Heart right ventricle (tissue), 16 donors: ENCODE measurements around the gene GPLD1. TPM values are rescaled to one million over a fixed set of nuclear protein-coding genes. Genes with fewer than 3 reads are reported as not detected.

ENCODE experiments used
- ATAC-seq, 8 donors: fragments of 200-7000 bp; cut with Tn5 transposase; one replicate each; pipeline ENCODE4 v1.9.1; 2020; ENCODE audit warnings: mild to moderate bottlenecking in 8 of 8, moderate library complexity in 8 of 8, moderate number of reproducible peaks in 1 of 8
- DNase-seq, 2 donors: peaks; one replicate each; pipeline ENCODE4 v3.0.0-alpha.2; 2020
- H3K27ac ChIP-seq, 10 donors: fragments of 200-600 bp; sonication (generic) in 2 of 10; one replicate each; pipeline versions ENCODE4 v1.5.0 to v1.8.0; 2020 to 2022; ENCODE audit warnings: mild to moderate bottlenecking in 3 of 10
- H3K27me3 ChIP-seq, 7 donors: fragments of 200-600 bp; one replicate each; pipeline ENCODE4 v1.8.0; 2021 to 2022; ENCODE audit warnings: mild to moderate bottlenecking in 2 of 7
- H3K36me3 ChIP-seq, 9 donors: fragments of 200-600 bp; sonication (generic) in 1 of 9; one replicate each; pipeline versions ENCODE4 v1.5.0 to v1.8.0; 2020 to 2022; ENCODE audit warnings: mild to moderate bottlenecking in 2 of 9
- H3K4me1 ChIP-seq, 9 donors: fragments of 200-600 bp; sonication (generic) in 1 of 9; one replicate each; pipeline versions ENCODE4 v1.5.0 to v1.8.0; 2020 to 2022; ENCODE audit warnings: mild to moderate bottlenecking in 4 of 9
- H3K4me3 ChIP-seq, 10 donors: fragments of 200-600 bp; sonication (generic) in 2 of 10; one replicate each; pipeline versions ENCODE4 v1.5.0 to v1.8.0; 2020 to 2022; ENCODE audit warnings: mild to moderate bottlenecking in 7 of 10, moderate library complexity in 2 of 10
- H3K9me3 ChIP-seq, 11 donors: fragments of 200-600 bp in 10 of 11; sonication (generic) in 2 of 11; one replicate each; pipeline versions ENCODE4 v1.5.0 to v1.8.0; 2013 to 2022; ENCODE audit warnings: mild to moderate bottlenecking in 2 of 11, control low read depth in 1 of 11, moderate library complexity in 1 of 11
- WGBS, 2 donors: extraction: QIAGEN DNeasy Blood & Tissue Kit; methylation state at CpG; one replicate each; pipeline ENCODE4 v1.1.7; 2013; ENCODE audit warnings: inconsistent platforms in 1 of 2; 5-methylcytosine and 5-hydroxymethylcytosine counted together
- intact Hi-C, 10 donors: fragments of 100-400 bp; cut with DNase I; formaldehyde crosslinking; loops; one replicate each; pipeline versions ENCODE4 v1.11.1 to v1.14.2; 2022
- polyA plus RNA-seq, 2 donors: library from polyadenylated mRNA; stranded (reverse); fragments of 200-250 nt; gene quantifications; one replicate each; pipeline ENCODE4 v1.2.3, GENCODE V29; 2013
- total RNA-seq, 10 donors: library from RNA; stranded (reverse); fragmentation: NEBNext Ultra II Directional in 3 of 10; extraction: Animal tissue kit (Norgen Biotek cat#: 25700) in 3 of 10; gene quantifications; one replicate each; pipeline versions ENCODE4 v1.2.1 to v1.2.4, GENCODE V29; 2021 to 2023
- TF ChIP-seq, protein P1 (sequence below), 9 donors: fragments of 200-600 bp; sonication (generic) in 2 of 9; IDR thresholded peaks; one replicate each; pipeline versions ENCODE4 v1.5.0 to v1.8.0; 2021 to 2022; ENCODE audit warnings: antibody characterized with exemption in 9 of 9, mild to moderate bottlenecking in 5 of 9, moderate library complexity in 1 of 9
- donor health status: Arrhythmogenic right ventricular cardiomyopathy.
- donor health status: ischemic (EF 13 %, LVEDD 7.1; RV severe dilation, severe dysfunction).
- donor health status: healthy with polysubstance abuse.
- donor health status: DM: no; HTN: yes; CAD: no.
- donor health status: DM: no; HTN: no; CAD: no.
- donor health status: ischemic (EF 25% LVEDD 6.9; RV normal size, moderate dysfunction).
- donor health status: ischemic (EF 25% LVEDD 5.7; RV mildly dilated, moderate dysfunction).
- donor health status: healthy.
- donor health status: DM: yes; HTN: yes; CAD: no.
- donor health status: Ischemic cardiomyopathy.
- donor health status: ischemic (EF 35%, LVEDD 5.7; RV mildly dilated, moderate dysfunction).
- donor health status: nonischemic (EF 11% LVEDD 7.7; RV severe dilation, severe dysfunction).
- donor health status: DM: yes; HTN: yes; CAD: no.
- donor health status: PGD.
- donor health status: ischemic (EF 29% LVEDD 5.4; RV normal size, mild dysfunction).
- donor health status: nonischemic (EF 23%, LVEDD 6.1; RV moderate dilation, normal function).

GPLD1 gene
- total and polyA plus RNA-seq, 12 donors = 0.07 to 1.5 (median 0.78) TPM

DNA sequence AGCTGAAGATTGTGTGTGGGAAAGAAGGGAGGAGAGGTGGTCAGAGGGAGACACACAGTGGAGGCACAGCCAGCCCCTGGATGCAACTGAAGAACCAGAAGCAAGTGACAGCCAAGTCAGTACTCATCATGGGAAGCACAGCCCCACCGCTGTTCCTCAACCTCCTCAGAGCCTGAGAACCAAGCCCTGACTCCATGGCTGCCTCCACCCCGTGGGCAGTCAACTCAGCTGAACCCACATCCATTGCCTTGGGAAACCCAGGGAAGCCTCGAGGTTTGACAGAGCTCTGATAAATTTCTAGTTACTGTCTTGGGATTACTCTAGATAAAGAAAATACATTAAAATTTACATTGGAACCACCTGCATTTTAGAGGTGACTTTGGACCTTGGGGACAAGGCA lies 35.0 kb upstream of the GPLD1 start:
- TF ChIP-seq, protein P1, sequence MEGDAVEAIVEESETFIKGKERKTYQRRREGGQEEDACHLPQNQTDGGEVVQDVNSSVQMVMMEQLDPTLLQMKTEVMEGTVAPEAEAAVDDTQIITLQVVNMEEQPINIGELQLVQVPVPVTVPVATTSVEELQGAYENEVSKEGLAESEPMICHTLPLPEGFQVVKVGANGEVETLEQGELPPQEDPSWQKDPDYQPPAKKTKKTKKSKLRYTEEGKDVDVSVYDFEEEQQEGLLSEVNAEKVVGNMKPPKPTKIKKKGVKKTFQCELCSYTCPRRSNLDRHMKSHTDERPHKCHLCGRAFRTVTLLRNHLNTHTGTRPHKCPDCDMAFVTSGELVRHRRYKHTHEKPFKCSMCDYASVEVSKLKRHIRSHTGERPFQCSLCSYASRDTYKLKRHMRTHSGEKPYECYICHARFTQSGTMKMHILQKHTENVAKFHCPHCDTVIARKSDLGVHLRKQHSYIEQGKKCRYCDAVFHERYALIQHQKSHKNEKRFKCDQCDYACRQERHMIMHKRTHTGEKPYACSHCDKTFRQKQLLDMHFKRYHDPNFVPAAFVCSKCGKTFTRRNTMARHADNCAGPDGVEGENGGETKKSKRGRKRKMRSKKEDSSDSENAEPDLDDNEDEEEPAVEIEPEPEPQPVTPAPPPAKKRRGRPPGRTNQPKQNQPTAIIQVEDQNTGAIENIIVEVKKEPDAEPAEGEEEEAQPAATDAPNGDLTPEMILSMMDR (IDR thresholded peaks at IDR 0.05) = no peak
- H3K27me3 ChIP-seq = no peaks in the 10 kb centered on the region
- DNase-seq = no peak
- intact Hi-C loops = loop anchor here in 1 of 10 donors (10.0 kb wide), 1 partner anchor 90 kb away; no protein-coding TSS in a partner anchor
- H3K4me3 ChIP-seq = no peak overlapping the region
- H3K27ac ChIP-seq = no peak overlapping the region
- peaks cover 0 to 49% (median 0%) of the 10 kb centered on the region in 9 donors for H3K36me3 ChIP-seq
- H3K9me3 ChIP-seq = no peaks in the 10 kb centered on the region
- ATAC-seq = no peak
- WGBS, 2 donors = 80 to 94% methylated on average over 3 of the region's 3 CpGs
- H3K4me1 ChIP-seq = no peaks in the 10 kb centered on the region

GRCh38 chr6:24522228-24523176 lies 33.1 kb upstream of the GPLD1 start:
- WGBS, 2 donors = 83 to 84% methylated on average over 13 of the region's 13 CpGs
- ATAC-seq (no peak), DNase-seq (no peak)
- no peaks in the 10 kb centered on the region for H3K9me3 ChIP-seq
- TF ChIP-seq, protein P1 (IDR thresholded peaks at IDR 0.05) = no peak
- H3K4me3 ChIP-seq = no peak overlapping the region
- no peaks in the 10 kb centered on the region for H3K27me3 ChIP-seq
- no peaks in the 10 kb centered on the region for H3K4me1 ChIP-seq
- H3K27ac ChIP-seq = no peak overlapping the region
- peaks cover 0 to 51% (median 0%) of the 10 kb centered on the region in 9 donors for H3K36me3 ChIP-seq
- intact Hi-C loops = loop anchor here in 1 of 10 donors (10.0 kb wide), 1 partner anchor 88 kb away; no protein-coding TSS in a partner anchor

DNA sequence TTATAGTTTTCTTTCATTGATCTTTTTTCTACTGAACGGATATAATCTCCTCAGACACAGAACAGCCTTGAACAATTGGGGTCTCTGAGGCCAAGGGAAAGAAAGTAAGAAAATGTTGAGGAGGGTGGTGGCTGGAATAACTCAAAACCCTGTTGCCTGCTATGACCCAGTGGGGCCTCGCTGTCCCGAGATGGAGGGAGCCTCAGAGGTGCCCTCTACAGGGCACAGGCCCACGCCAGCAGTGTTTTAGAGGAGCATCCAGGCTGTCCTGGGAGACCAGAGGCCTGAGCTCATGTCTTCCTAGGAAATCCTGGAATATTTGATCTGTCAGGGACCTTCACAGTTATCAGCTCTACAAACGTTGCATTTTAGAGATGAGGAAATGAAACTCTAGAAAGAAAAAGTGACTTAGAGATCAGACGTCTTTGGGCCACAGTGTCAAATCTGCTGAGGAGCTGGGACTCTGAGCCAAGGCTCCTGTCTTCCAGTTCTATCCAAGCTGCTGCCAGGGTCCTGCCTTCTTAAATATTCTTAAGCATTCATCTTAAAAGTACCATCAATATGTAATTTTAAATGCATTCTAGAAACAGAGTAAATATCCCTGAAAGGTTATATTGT lies 31.7 kb upstream of the GPLD1 start:
- Histone ChIP-seq H3K27me3 (no peaks in the 10 kb centered on the region), H3K9me3 (no peaks in the 10 kb centered on the region), H3K36me3 (peaks cover 0 to 64% (median 0%) of the 10 kb centered on the region in 9 donors), H3K4me3 (no peak overlapping the region), H3K27ac (no peak overlapping the region), H3K4me1 (no peaks in the 10 kb centered on the region)
- TF ChIP-seq, protein P1 (IDR thresholded peaks at IDR 0.05) = peak in 8 of 9 donors; percentile 19 to 76 (median 55)
- peak; percentile 14 to 33 for DNase-seq
- intact Hi-C loops = loop anchor here in 1 of 10 donors (10.0 kb wide), 1 partner anchor 86 kb away; no protein-coding TSS in a partner anchor
- WGBS, 2 donors = 42 to 45% methylated on average over 6 of the region's 6 CpGs
- ATAC-seq = peak in 7 of 8 donors; percentile 65 to 85 (median 77)
